ENCODE data around the gene ILDR1. TPM values are rescaled to one million over a fixed set of nuclear protein-coding genes. Genes with fewer than 3 reads are reported as not detected.

Gene ILDR1
- total and polyA plus RNA-seq, 2 of the 8 experiments (the other 6 are each of a cell fraction or from before 2014, with no cell fraction given) = 1.8 TPM

DNA sequence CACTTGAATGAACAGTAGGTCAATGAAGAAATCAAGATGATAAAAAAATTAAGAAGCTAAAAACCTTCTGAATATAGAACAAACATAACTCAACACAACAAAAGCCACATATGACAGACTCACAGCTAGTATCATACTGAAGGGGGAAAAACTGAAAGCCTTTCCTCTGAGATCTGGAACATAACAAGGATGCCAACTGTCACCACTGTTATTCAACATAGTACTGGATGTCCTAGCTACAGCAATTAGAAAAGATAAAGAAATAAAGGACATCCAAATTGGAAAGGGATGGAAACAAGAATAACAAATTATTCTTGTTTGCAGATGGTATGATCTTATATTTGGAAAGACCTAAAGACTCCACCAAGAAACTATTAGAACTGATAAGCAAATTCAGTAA lies 60.8 kb downstream of the ILDR1 start:
- Histone ChIP-seq H2AK5ac (ENCODE audit: low read depth, low read length) (no peak overlapping the region), H3K79me1 (ENCODE audit: low read depth, low read length) (no peaks in the 10 kb centered on the region), H2AFZ (ENCODE audit: low read length) (no peak overlapping the region), H4K20me1 (replicated peaks in 1 of 2; ENCODE audit: control insufficient read depth in 1 of 2, insufficient read depth in 2 of 2, low read length in 2 of 2) (no peaks in the 10 kb centered on the region), H2BK12ac (ENCODE audit: low read depth, low read length) (no peak overlapping the region), H4K91ac (replicated peaks; ENCODE audit: insufficient read length, low read length) (no peak overlapping the region), H3K4me3 (ENCODE audit: extremely low read depth in 1 of 4, insufficient read depth in 2 of 4, low read depth in 3 of 4, low read length in 4 of 4) (no peak overlapping the region), H3K27ac (ENCODE audit: low read depth, low read length) (no peak overlapping the region), H2BK20ac (ENCODE audit: low read length) (no peak overlapping the region), H3K56ac (replicated peaks; ENCODE audit: insufficient read length, low read depth, low read length) (no peak overlapping the region), H3K23me2 (ENCODE audit: low read depth, low read length) (no peaks in the 10 kb centered on the region), H2BK120ac (replicated peaks; ENCODE audit: low read depth, low read length) (no peak overlapping the region), H4K8ac (ENCODE audit: extremely low read depth, insufficient read depth, low read length) (no peak overlapping the region), H3K23ac (ENCODE audit: insufficient read length) (no peak overlapping the region), H4K5ac (ENCODE audit: insufficient read length, low read depth, low read length) (no peak overlapping the region), H3K4me1 (replicated peaks in 1 of 4; ENCODE audit: control insufficient read depth in 3 of 4, insufficient read depth in 4 of 4, low read length in 3 of 4) (peaks cover 0 to 4% (median 1%) of the 10 kb centered on the region in 4 experiments; a peak in 2 of 7 replicates), H3K9ac (replicated peaks in 1 of 4; ENCODE audit: extremely low read depth in 1 of 4, low read depth in 3 of 4, low read length in 3 of 4) (no peak overlapping the region), H3K4me2 (ENCODE audit: insufficient read depth in 1 of 2, low read depth in 2 of 2, low read length in 2 of 2) (no peak overlapping the region), H2BK15ac (ENCODE audit: low read length) (no peak overlapping the region), H3K18ac (ENCODE audit: extremely low read depth, low read length) (no peak overlapping the region), H3K9me3 (ENCODE audit: insufficient read depth in 2 of 2, low read depth in 1 of 2, low read length in 1 of 2) (0 out of 4 replicates have a peak, but pooled peaks cover 0 to 3% of the 10 kb centered on the region in 2 experiments), H3K27me3 (replicated peaks in 1 of 4; ENCODE audit: control insufficient read depth in 3 of 4, extremely low read depth in 1 of 4, insufficient read depth in 3 of 4, low read length in 3 of 4) (no peaks in the 10 kb centered on the region), H3K14ac (ENCODE audit: insufficient read length) (no peak overlapping the region), H3K36me3 (ENCODE audit: control insufficient read depth in 2 of 4, insufficient read depth in 4 of 4, low read length in 3 of 4) (no peaks in the 10 kb centered on the region), H3K4ac (replicated peaks; ENCODE audit: insufficient read length, low read depth, low read length) (no peak overlapping the region), H2BK5ac (ENCODE audit: low read depth, low read length) (no peak overlapping the region), H3K79me2 (ENCODE audit: control insufficient read depth in 1 of 2, insufficient read depth in 2 of 2, low read length in 2 of 2) (no peaks in the 10 kb centered on the region)
- POLR2A ChIA-PET (ENCODE audit: partially characterized antibody) = no interaction called here
- FAIRE-seq = no peak
- TF ChIP-seq YY1 (IDR thresholded peaks at IDR 0.05; ENCODE audit: low read depth, low read length) = no peak
- no peak for TF ChIP-seq CHD1 (IDR thresholded peaks at IDR 0.05; ENCODE audit: low read depth, low read length)
- no peak for TF ChIP-seq ZNF274 (IDR thresholded peaks at IDR 0.05; ENCODE audit: borderline replicate concordance, extremely low read depth, low read length)
- no peak for TF ChIP-seq CEBPB (IDR thresholded peaks at IDR 0.05; ENCODE audit: low read depth, low read length)
- no peak for TF ChIP-seq CTBP2 (IDR thresholded peaks at IDR 0.05; ENCODE audit: borderline replicate concordance, insufficient read depth, insufficient read length, low read length)
- TF ChIP-seq, protein P1, sequence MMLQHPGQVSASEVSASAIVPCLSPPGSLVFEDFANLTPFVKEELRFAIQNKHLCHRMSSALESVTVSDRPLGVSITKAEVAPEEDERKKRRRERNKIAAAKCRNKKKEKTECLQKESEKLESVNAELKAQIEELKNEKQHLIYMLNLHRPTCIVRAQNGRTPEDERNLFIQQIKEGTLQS (IDR thresholded peaks at IDR 0.05; ENCODE audit: insufficient read depth, low read depth, low read length) = no peak
- no peak for TF ChIP-seq POLR2A (IDR thresholded peaks at IDR 0.05; ENCODE audit: control extremely low read depth in 1 of 2, low read depth in 2 of 2, low read length in 2 of 2)
- no peak for TF ChIP-seq CHD2 (IDR thresholded peaks at IDR 0.05; ENCODE audit: low read length)
- no peak for TF ChIP-seq JUND (IDR thresholded peaks at IDR 0.05; ENCODE audit: low read length)
- no peak for TF ChIP-seq CTCF (IDR thresholded peaks at IDR 0.05; ENCODE audit: control extremely low read depth in 1 of 3, insufficient read depth in 1 of 3, low read depth in 1 of 3, low read length in 3 of 3)
- CTCF ChIA-PET (ENCODE audit: partially characterized antibody) = no interaction called here
- no peak for DNase-seq (ENCODE audit: low read depth in 1 of 2, low spot score in 2 of 2)

Measured in H1 (cell line).